ENCODE data around the gene TUT4.

Gene TUT4

DNA sequence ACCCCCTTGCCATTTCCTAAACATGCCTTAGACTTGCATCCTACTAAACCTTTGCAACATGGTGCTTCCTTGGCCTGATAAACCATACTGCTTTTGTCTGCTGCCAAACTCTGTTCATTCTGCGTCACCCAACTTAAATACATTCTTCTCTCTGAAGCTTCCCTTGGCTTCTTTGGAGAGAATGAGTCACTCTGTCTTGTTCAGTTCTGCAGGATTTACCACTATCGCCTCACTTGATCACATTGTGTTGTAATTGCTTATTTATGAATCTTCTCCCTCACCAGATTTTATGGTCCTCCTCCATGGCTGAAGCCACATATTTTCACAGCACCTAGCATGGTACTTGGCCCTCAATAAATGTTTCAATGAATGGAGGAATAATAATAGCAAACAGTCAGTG, 21.7 kb upstream of the TUT4 start:
- no peak for DNase-seq (ENCODE audit: low spot score)

DNA sequence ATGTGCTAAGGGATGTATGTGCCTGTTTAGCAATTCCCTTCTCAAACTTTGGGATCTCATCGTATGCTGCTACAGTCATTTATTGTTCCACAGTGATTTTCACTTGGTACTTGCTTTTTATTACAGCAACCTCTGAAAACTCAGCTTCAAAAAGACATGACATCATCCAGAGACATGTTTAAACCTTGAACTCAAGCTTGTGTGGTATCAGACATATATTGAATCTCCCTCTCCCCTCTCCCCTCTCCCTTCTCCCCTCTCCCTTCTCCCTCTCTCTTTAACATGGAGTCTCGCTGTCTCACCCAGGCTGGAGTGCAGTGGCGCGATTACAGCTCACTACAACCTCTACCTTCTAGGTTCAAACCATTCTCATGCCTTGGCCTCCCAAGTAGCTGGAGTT, 19.5 kb upstream of the TUT4 start:
- DNase-seq (ENCODE audit: low spot score), result no peak

DNA sequence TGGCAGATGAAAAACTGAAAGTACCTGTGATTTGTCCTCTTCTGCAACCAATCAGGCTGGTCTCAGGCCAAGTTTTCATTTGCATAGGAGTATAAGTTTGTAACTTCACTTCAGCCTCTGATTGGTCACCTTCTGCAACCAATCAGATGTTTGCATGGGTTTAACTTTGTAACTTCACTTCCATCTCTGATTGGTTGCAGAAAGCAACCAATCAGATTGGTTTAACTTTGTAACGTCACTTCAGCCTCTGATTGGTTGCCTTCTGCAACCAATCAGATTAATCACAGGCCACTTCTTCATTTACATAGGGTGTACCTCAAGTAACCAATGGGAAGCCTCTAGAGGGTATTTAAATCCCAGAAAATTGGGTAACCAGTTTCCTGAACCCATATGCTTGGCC, 18.9 kb upstream of the TUT4 start:
- no peak for DNase-seq (ENCODE audit: low spot score)

DNA sequence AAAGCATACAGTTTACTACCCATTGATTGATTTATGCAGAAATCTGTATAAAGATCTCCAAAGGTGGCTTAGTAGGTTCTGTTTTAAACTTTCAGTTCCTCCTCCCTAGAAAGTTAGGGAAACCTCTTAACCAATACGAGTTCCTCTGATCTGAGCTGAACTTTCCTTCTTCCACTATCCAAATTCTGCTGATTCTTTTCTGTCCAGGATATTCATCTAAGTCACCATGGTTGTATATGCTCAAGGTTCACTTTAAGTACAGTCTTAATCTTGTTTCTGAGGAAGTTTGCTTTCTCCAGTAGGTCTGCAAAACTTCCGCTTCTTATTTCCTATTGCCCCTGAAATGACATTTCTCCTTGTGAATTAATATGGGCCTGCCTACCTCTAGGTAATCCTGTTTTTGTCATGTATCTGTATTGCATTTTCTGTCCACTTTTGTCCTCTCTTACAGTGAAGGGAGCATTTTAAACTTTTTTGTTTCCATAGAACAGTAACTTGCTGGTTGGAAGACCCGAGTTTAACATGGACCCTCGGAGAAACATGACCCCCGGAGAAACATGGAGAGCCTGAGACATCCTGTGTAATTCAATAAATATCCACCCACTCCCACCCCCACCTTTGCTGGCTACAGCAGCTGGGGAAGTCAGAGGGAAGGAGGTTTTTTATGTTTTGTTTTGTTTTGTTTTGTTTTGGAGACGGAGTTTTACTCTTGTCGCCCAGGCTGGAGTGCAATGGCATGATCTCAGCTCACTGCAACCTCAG, 16.7 kb upstream of the TUT4 start:
- no peak for DNase-seq (ENCODE audit: low spot score)

DNA sequence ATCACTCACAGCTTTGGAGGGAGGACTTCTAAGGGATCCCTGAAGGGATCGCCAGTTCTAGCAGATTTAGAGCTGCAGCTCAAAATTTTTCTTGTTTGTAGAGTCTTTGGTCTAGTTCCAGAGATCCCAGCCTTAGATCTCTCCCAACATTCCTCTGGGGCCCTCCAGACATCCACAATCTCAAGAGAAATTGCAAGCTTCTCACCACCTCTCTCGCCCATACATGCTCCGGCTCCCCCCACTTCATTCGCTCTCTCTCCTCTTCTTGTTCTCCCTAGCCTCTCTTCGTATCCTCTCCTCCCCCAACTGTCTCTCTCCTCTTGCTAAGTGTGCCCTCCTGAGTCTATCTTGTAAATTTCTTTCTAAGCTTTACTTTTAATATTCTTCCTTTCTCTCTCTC, 15.1 kb upstream of the TUT4 start:
- DNase-seq (ENCODE audit: low spot score), result no peak

DNA sequence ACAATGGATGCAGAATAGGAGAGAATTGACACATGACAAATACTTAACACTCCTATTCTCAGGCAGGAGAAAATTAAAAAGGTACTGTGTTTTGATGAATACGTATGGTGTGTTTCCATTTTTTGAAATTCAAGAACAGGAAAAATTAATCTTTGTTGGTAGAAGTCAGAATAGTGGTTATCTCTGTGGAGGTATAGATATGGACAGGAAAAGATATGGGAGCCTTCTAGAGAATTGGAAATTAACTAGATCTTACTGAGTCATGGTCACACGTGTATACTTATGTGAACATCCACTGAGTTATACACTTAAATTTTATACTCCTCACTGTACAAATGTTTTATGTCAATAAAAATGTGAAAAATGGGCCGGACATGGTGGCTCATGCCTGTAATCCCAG, 9.9 kb upstream of the TUT4 start:
- DNase-seq (ENCODE audit: low spot score), result no peak

DNA sequence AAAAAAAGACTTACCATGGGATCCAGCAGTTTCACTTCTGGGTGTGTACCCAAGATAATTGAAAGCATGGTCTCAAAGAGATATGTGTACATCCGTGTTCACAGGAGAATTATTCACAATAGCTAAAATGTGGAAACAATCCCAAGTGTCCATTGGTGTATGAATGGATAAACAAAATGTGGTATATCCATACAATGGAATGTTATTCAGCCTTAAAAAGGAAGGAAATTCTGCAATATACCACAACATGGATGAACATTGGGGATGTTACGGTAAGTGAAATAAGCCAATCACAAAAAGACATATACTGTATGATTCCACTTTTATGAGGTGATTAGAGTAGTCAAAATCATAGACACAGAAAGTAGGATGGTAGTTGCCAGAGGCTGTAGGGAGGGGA, 7.0 kb upstream of the TUT4 start:
- DNase-seq (ENCODE audit: low spot score), result no peak

DNA sequence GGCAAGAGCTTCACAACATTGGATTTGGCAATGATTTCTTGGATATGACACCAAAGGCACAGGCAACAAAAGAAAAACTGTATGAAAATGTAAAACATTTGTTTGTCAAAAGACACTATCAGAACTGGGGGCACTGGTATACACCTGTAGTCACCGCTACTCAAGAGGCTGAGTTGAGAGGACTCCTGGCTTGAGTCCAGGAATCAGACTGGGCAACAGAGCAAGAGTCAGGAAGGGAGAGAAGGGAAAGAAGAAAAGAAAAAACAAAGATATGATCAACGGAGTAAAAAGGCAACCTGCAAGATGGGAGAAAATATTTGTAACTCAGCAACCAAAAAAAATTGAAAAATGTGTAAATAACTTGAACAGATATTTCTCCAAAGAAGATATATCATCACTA, 6.0 kb upstream of the TUT4 start:
- DNase-seq (ENCODE audit: low spot score), result no peak

DNA sequence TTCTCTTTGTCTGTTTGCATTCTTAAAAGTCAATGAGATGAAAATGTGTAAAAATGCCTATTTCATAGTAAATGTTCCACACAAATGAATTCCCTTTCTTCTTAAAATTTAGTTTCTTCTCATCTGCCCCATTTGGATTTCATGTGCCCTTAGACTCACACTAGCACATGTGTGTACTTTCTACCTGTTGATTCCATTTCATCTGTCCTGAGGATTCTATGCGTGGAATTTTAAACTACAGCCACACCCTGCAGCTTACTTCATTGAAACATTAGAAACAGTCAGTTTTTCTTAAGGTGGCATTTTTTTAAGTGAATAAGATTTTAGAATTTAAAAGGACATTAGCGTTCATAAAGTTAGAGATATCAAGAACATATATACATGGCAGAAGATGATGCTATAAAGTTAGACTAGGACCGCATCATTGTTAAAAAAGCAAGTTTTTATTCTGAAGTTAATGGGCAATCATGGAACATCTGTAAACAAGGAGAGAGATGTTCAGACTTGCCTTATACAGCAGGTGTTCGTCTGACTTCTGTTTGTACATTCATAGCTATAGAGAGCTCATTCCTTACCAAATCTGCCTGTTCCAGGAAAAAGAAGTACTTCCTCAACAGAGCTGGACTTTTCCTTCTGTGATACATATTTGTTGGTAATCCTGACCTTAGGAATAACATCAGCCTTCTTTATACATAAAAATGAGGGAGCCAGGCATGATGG, 3.9 kb upstream of the TUT4 start:
- DNase-seq (ENCODE audit: low spot score), result no peak

DNA sequence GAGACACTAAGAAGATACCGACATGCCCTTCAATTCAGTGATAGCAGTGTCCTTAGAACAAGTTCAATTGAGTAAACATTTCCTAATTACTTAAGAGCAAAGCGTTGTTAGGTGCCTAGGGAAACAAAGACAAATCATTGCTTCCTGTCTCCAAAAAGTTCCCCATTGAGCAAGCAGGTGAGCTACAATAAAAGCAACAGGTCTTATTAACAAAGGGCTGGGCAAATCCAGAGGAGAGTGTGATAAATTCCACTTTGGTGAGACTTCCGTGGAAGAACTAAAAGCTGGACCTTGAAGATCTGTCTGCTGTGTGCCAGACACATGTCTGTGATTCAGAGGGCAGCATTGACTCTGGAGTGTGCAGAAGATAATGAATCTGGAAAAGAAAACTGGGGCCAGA, 1.9 kb upstream of the TUT4 start:
- DNase-seq (ENCODE audit: low spot score), result no peak

DNA sequence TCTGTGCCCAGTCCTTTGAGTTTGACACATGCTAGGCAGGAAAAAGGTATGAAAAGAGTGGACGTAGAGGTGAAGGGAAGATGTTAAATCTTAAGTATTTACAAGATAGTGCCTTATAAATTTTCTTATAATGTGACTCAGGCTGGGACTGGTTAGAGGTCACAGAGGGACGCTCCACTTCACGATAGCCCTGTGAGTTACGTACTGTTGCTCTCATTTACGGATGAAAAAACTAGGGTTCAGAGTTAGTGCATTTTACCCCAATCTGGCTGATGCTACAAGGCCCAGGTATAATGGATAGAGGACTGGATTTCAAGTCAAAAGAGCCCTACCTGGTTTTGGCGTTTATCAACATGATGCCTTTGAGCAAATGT, 1.4 kb upstream of the TUT4 start:
- DNase-seq (ENCODE audit: low spot score), result no peak

DNA sequence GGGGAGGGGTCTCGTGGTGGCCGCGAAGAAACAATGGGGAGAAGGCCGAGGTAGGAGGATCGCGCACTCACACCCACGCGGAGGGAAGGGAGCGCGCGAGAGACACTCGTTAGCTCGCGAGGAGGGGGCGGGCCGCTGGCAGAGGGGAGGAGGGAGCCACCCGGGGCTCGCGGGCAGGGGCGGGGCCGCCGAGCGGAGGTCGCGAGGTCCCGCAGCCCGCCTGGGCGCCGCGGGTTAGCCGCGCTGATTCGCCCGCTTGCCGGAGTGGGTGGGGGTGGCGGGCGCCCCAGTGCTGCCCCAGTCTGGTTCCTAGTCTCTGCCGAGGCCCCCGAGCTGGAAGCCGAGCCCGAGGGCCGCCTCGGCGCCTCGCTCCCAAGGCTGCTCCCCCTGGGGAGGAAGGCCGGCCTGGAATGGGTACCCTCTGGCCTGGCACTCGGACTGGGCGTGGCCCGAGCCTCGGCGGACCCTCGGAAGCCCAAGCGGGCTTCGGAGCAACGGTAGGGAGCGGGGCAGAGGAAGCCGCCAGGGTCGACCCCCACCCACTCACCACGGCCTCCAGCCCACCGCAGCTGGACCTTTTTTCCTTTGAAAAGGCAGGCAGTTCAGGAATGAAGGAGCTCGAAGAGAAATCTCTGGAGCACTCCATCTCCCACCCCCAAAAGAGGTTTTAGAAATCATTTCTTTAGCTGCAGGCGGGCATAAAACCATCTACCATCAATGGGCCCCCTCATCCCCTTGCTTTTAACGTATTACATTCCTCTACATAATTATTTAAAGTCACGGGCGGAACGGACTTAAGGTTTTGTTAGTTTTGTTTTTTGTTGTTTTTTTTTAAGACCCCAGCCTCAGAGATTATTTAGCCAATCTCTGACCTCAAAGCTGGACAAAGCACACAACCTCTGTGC, 722 bp upstream of the TUT4 start:
- DNase-seq (ENCODE audit: low spot score), result peak; percentile 87

DNA sequence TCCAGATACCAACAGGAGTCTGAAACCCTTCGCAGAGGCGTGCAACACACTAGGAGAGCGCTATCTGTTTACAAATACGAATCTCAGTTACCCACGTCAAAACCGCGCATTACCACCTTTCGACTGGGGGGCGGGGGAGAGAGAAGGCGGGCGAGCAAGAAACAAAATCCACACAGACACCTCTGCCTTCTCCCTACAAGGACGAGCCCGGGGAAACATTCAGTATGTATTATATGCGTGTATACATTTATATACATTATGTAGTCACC, 722 bp downstream of the TUT4 start:
- no peak for DNase-seq (ENCODE audit: low spot score)

DNA sequence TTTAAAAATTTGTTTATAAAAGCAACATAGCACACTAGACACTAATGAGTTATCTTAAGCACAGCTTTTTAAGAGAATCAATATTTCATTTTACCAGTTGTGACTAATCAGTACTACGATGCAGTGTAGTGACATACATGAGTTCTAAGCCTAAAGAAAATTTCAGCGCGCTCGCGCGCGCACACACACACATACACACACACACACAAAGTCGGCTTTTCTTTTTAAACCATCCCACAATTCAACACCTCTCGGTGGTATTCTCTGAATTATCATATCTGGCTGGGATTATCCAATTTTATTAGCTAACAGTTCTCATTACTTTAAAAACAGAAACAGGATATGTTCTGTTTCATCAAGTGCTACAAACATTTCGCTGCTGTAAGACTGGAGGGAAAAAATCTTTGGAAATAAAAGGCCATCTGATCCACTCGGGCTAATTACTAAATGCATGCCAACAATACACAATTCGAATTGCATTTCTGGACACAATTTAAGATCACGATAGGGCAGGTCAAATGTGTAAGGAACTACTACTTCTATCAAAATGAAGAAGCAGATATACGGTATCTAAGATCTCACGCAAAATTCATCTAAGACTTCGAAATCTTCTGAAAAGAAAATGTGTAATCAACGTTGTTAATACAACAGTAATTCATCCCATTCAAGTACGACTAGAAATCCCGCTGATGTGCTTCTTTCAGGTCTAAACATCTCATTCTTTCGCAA, 1.2 kb downstream of the TUT4 start:
- DNase-seq (ENCODE audit: low spot score), result no peak

DNA sequence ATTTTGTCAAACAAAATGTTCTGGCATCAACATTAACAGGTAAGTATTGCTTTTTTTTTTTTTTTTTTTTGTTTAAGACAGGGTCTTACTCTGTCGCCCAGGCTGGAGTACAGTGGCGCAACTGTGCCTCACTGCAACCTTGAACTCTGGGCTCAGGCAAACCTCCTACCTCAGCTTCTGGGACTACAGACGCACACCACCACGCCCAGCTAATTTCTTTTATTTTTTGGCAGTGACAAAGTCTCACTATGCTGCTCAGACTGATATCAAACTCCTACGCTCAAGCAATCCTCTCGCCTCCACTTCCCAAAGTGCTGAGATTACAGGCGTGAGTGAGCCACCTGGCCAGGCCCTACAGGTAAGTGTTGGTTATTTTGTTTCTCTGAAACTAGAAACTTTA, 2.4 kb downstream of the TUT4 start:
- DNase-seq (ENCODE audit: low spot score), result no peak

DNA sequence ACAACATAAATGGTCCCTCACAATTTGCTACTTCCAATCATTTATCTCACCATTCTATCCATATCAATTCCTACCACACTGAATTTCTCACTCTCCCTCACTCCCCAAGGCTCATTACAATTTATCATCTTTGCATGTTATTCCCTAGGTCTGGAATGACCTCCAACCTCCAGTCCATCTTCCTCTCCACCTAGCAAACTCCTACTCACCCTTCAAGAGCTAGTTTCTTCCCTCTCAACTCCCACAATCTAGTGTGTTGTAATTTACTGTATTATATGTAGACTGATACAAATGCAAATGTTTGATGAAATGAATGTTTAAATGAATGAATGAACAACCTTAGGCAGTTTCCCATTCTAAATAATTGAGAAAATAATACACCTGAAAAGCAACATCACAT, 3.6 kb downstream of the TUT4 start:
- DNase-seq (ENCODE audit: low spot score), result no peak

DNA sequence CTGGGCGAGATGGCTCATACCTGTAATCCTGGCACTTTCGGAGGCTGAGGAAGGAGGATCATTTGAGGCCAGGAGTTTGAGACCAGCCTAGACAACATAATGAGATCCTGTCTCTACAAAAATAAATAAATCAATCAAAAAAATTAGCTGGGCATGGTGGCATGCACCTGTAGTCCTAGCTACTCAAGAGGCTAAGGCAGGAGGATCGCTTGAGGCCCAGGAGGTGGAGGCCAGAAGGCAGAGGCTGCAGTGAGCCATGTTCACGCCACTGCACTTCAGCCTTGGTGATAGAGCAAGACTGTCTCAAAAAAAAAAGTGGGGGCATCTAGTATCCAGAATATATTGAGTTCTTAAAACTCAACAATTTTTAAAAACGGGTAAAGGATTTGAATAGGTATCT, 6.0 kb downstream of the TUT4 start:
- no peak for DNase-seq (ENCODE audit: low spot score)

DNA sequence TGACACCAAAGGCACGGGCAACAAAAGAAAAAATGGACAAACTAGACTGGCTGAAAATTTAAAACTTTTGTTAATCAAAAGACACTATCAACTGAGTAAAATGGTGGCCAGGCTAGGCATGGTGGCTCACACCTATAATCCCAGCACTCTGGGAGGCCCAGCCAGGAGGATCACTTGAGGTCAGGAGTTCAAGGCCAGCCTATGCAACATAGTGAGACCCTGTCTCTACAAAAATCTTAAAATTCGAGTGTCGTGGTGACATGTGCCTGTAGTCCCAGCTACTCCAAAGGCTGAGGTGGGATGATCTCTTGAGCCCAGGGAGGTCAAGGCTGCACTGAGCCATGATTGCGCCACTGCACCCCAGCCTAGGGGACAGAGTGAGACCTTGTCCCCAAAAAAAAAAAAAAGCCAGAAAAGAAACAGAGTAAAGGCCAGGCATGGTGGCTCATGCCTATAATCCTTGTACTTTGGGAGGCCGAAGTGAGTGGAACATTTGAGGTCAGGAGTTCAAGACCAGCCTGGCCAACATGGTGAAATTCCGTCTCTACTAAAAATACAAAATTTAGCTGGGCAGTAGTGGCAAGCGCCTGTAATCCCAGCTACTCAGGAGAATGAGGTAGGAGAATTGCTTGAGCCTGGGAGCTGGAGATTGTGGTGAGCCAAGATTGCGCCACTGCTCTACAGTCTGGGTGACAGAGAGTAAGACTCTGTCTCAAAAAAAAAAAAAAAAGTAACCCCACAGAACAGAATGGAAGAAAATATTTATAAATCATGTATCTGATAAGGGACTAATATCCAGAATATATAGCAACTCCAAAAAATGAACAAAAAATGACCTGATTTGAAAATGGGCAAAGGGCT, 8.0 kb downstream of the TUT4 start:
- DNase-seq (ENCODE audit: low spot score), result no peak

DNA sequence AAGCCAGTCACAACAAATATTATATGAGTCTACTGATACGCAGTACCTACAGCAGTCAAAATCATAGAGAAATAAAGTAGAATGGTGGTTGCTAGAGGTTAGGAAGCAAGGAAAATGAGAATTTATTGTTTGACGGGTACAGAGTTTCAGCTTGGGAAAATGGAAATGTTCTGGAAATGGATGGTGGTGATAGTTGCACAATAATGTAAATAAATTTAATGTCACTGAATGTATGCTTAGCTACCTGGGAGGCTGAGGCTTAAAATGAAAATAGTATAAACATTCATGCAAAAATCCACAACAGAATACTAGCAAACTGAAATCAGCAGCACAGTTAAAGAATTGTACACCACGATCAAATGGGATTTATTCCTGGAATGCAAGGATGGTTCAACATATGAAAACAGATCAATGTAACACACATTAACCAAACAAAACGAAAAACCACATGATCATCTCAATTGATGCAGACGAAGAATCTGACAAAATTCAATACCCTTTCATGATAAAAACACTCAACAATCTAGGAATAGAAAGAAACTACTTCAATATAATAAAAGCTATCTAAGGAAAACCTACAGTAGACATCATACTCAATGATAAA, 10.7 kb downstream of the TUT4 start:
- no peak for DNase-seq (ENCODE audit: low spot score)

DNA sequence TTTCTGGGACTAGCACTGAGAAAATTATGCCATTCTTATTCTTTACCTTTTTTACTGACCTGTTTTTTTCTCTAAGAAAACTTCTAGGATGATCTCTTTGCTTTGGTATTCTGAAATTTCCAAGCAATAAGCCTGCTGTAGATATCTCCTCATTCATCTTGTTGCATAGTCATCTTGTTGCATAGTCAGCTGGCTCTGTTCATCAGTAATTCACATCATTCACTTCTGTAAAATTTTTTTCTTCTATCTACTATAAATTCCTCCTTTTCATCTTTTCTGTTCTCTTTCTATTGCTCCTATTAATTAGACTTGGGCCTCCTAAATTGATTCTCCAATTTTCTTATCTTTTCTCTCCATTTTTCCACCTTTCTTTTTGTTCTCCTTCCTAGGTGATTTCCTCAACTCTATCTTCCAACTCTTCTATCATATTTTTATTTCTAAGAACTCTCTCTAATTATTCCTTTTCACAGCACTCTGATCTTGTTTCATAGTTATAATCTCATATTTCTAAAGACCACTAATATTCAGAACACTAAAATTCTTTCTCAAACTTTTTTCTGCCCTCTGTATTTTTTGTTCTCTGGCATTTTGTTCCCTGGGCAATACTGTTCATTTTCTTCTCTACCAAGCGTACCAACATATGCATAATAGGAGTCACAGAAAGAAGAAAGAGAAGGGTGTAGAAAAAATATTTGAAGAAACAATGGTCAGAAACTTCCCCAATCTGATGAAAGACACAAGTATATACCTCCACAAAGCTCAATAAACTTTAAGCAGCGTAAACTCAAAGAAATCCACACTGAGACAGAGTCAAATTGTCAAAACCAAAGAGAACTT, 17.7 kb downstream of the TUT4 start:
- no peak for DNase-seq (ENCODE audit: low spot score)

Measured in iPS-NIHi11 (cell line).